H9 (cell line): ENCODE measurements around the gene AGL. TPM values are rescaled to one million over a fixed set of nuclear protein-coding genes. Genes with fewer than 3 reads are reported as not detected.
A peak's percentile ranks its signal among the peaks of the same experiment; 100 is the strongest.

Source experiments
- DNase-seq: peaks from one replicate; pipeline ENCODE4 v3.0.0-alpha.2; 2017
- H2AFZ ChIP-seq: one replicate; pipeline ENCODE4 v1.6.1; 2013; ENCODE audit warnings: mild to moderate bottlenecking, low read length, control low read depth, moderate library complexity
- H2AK5ac ChIP-seq: 2 replicates; pipeline ENCODE4 v1.6.1; 2013; ENCODE audit warnings: low read length, control low read depth, mixed read lengths; ENCODE audit not compliant: insufficient read length
- H2BK120ac ChIP-seq: one replicate; pipeline ENCODE4 v1.6.1; 2013; ENCODE audit warnings: low read depth, mild to moderate bottlenecking, low read length, control low read depth, inconsistent platforms; ENCODE audit not compliant: poor library complexity, severe bottlenecking
- H2BK12ac ChIP-seq: 2 replicates; pipeline ENCODE4 v1.6.1; 2013; ENCODE audit warnings: low read length, control low read depth, mixed read lengths, low read depth; ENCODE audit not compliant: insufficient read length
- H2BK15ac ChIP-seq: 2 replicates; pipeline ENCODE4 v1.6.1; 2013; ENCODE audit warnings: low read depth, low read length, control low read depth
- H2BK20ac ChIP-seq: one replicate; pipeline ENCODE4 v1.6.1; 2013; ENCODE audit warnings: low read depth, mild to moderate bottlenecking, low read length, control low read depth, inconsistent platforms; ENCODE audit not compliant: poor library complexity, severe bottlenecking
- H2BK5ac ChIP-seq: 2 replicates; pipeline ENCODE4 v1.6.1; 2013; ENCODE audit warnings: low read length, control low read depth, mixed read lengths; ENCODE audit not compliant: insufficient read length
- H3K14ac ChIP-seq: 2 replicates; pipeline ENCODE4 v1.6.1; 2013; ENCODE audit warnings: low read length, control low read depth; ENCODE audit not compliant: insufficient read depth
- H3K18ac ChIP-seq: 2 replicates; pipeline ENCODE4 v1.6.1; 2013; ENCODE audit warnings: low read depth, mild to moderate bottlenecking, mixed read lengths, low read length, control low read depth; ENCODE audit not compliant: insufficient read length
- H3K23ac ChIP-seq: 2 replicates; pipeline ENCODE4 v1.6.1; 2013; ENCODE audit warnings: low read length, control low read depth, mixed read lengths, low read depth; ENCODE audit not compliant: insufficient read length
- H3K23me2 ChIP-seq: 2 replicates; pipeline ENCODE4 v1.6.1; 2013; ENCODE audit warnings: low read depth, mild to moderate bottlenecking, mixed read lengths, low read length, control low read depth; ENCODE audit not compliant: insufficient read length, poor library complexity, severe bottlenecking
- H3K27ac ChIP-seq: 2 replicates; pipeline ENCODE4 v1.5.1; 2013; ENCODE audit warnings: low read length, control low read depth, mixed read lengths, low read depth; ENCODE audit not compliant: insufficient read length
- H3K27me3 ChIP-seq: 2 replicates; pipeline ENCODE4 v1.6.1; 2013; ENCODE audit warnings: low read length, control low read depth, inconsistent platforms; ENCODE audit not compliant: insufficient read depth
- H3K4ac ChIP-seq: 2 replicates; pipeline ENCODE4 v1.6.1; 2013; ENCODE audit warnings: low read depth, mild to moderate bottlenecking, control low read depth, inconsistent platforms, low read length, moderate library complexity
- H3K4me1 ChIP-seq: 2 replicates; pipeline ENCODE4 v1.6.1; 2013; ENCODE audit warnings: low read length, control low read depth, inconsistent platforms; ENCODE audit not compliant: insufficient read depth
- H3K4me2 ChIP-seq: 2 replicates; pipeline ENCODE4 v1.6.1; 2013; ENCODE audit warnings: low read length, control low read depth, mixed read lengths; ENCODE audit not compliant: insufficient read length, insufficient read depth
- H3K56ac ChIP-seq: 2 replicates; pipeline ENCODE4 v1.6.1; 2013; ENCODE audit warnings: low read depth, mild to moderate bottlenecking, mixed read lengths, low read length, control low read depth; ENCODE audit not compliant: insufficient read length
- H3K79me1 ChIP-seq: 2 replicates; pipeline ENCODE4 v1.6.1; 2013; ENCODE audit warnings: low read depth, mild to moderate bottlenecking, moderate library complexity, low read length, control low read depth, inconsistent platforms; ENCODE audit not compliant: insufficient read depth, poor library complexity, severe bottlenecking
- H3K79me2 ChIP-seq: 2 replicates; pipeline ENCODE4 v1.6.1; 2013; ENCODE audit warnings: low read length, control low read depth, inconsistent platforms; ENCODE audit not compliant: insufficient read depth
- H3K9ac ChIP-seq: 2 replicates; pipeline ENCODE4 v1.6.1; 2013; ENCODE audit warnings: low read length, control low read depth, mixed read lengths; ENCODE audit not compliant: insufficient read length; ENCODE audit errors: extremely low read depth
- H3K9me3 ChIP-seq: one replicate; pipeline ENCODE4 v1.6.1; 2013; ENCODE audit warnings: low read depth, low read length, inconsistent platforms; ENCODE audit not compliant: control insufficient read depth
- H3T11ph ChIP-seq: one replicate; pipeline ENCODE4 v1.6.1; 2013; ENCODE audit warnings: mild to moderate bottlenecking, low read length, control low read depth, inconsistent platforms
- H4K20me1 ChIP-seq: one replicate; pipeline ENCODE4 v1.6.1; 2013; ENCODE audit not compliant: control insufficient read depth, insufficient read length, insufficient read depth
- H4K5ac ChIP-seq: 2 replicates; pipeline ENCODE4 v1.6.1; 2013; ENCODE audit warnings: low read depth, mild to moderate bottlenecking, mixed read lengths, low read length, control low read depth; ENCODE audit not compliant: insufficient read length
- H4K8ac ChIP-seq: replicated peaks from 2 replicates; pipeline ENCODE4 v1.6.1; 2013; ENCODE audit warnings: low read length, control low read depth, mixed read lengths, low read depth; ENCODE audit not compliant: insufficient read length
- H4K91ac ChIP-seq: 2 replicates; pipeline ENCODE4 v1.6.1; 2013; ENCODE audit warnings: low read depth, mild to moderate bottlenecking, moderate library complexity, mixed read lengths, low read length, control low read depth; ENCODE audit not compliant: insufficient read length
- H3K27ac Mint-ChIP-seq, 3 experiments: 2 replicates in 2 of 3; 3 replicates in 1 of 3; pipeline ENCODE4 v1.8.0; 2020 to 2021; ENCODE audit warnings: mixed read lengths in 3 of 3, mild to moderate bottlenecking in 1 of 3, moderate library complexity in 1 of 3
- H3K27me3 Mint-ChIP-seq: 2 replicates; pipeline ENCODE4 v1.8.0; 2021; ENCODE audit warnings: low read depth, mild to moderate bottlenecking, moderate library complexity, mixed read lengths
- H3K36me3 Mint-ChIP-seq, 3 experiments: 2 replicates in 2 of 3; 3 replicates in 1 of 3; pipeline ENCODE4 v1.8.0; 2020 to 2021; ENCODE audit warnings: low read depth in 3 of 3, mixed read lengths in 3 of 3; ENCODE audit not compliant: insufficient read depth in 1 of 3
- H3K4me1 Mint-ChIP-seq, 2 experiments: 2 replicates each; pipeline ENCODE4 v1.8.0; 2020; ENCODE audit warnings: mixed read lengths in 2 of 2
- H3K4me3 Mint-ChIP-seq, 2 experiments: 2 replicates in 1 of 2; 3 replicates in 1 of 2; pipeline ENCODE4 v1.8.0; 2020 to 2021; ENCODE audit warnings: mild to moderate bottlenecking in 2 of 2, mixed read lengths in 2 of 2, moderate library complexity in 1 of 2
- H3K9me3 Mint-ChIP-seq, 2 experiments: 2 replicates in 1 of 2; 3 replicates in 1 of 2; pipeline ENCODE4 v1.8.0; 2020; ENCODE audit warnings: mild to moderate bottlenecking in 2 of 2, mixed read lengths in 2 of 2, moderate library complexity in 1 of 2
- CTCF ChIP-seq: fragments of 200-600 bp; sonication (generic); conservative IDR thresholded peaks from 3 replicates; pipeline ENCODE4 v1.8.0; 2021; ENCODE audit warnings: antibody characterized with exemption, mild to moderate bottlenecking
- WGBS: extraction: QIAGEN DNeasy Blood & Tissue Kit; methylation state at CpG from one replicate; pipeline ENCODE4 v1.1.7; 2013; ENCODE audit warnings: missing lambda C conversion rate, low lambda C conversion rate, mixed read lengths; ENCODE audit not compliant: insufficient read length; ENCODE audit errors: extremely low coverage; 5-methylcytosine and 5-hydroxymethylcytosine counted together
- total RNA-seq: library from RNA; stranded (reverse); gene quantifications from 2 replicates; pipeline ENCODE4 v1.2.1, GENCODE V29; 2021

The AGL gene
- total RNA-seq, 1 experiment from 2014 or later, result 24.0 TPM

GRCh38 chr1:99969260-99969728, 119.1 kb downstream of the AGL start:
- Mint-ChIP-seq H3K9me3 (peaks cover 0 to 3% of the 10 kb centered on the region in 2 experiments; a peak in 2 of 5 replicates), H3K36me3 (no peaks in the 10 kb centered on the region), H3K27me3 (no peaks in the 10 kb centered on the region), H3K27ac (peak overlapping the region in 2 of 3 experiments; percentile 57 to 58; a peak in 1 of 7 replicates), H3K4me1 (peaks cover 12 to 17% of the 10 kb centered on the region in 2 experiments), H3K4me3 (peak overlapping the region; percentile 100)
- H3T11ph ChIP-seq, result no peak overlapping the region
- no peak overlapping the region for H2BK12ac ChIP-seq
- H3K14ac ChIP-seq, result peak overlapping the region; percentile 66; the same call in 1 of the 2 replicates
- no peak for DNase-seq
- H3K79me2 ChIP-seq, result no peaks in the 10 kb centered on the region; the same call in 1 of the 2 replicates
- H3K4ac ChIP-seq, result no peak overlapping the region
- H4K20me1 ChIP-seq, result no peaks in the 10 kb centered on the region
- H2AFZ ChIP-seq, result peak overlapping the region; percentile 17
- no peaks in the 10 kb centered on the region for H3K79me1 ChIP-seq
- H2BK20ac ChIP-seq, result no peak overlapping the region
- H3K4me2 ChIP-seq, result peak overlapping the region; percentile 76
- H4K5ac ChIP-seq, result no peak overlapping the region
- H3K9me3 ChIP-seq, result no peaks in the 10 kb centered on the region
- no peak for TF ChIP-seq CTCF
- H2BK120ac ChIP-seq, result no peak overlapping the region
- peaks cover 7% of the 10 kb centered on the region for H3K23me2 ChIP-seq
- no peak overlapping the region for H4K91ac ChIP-seq
- H3K18ac ChIP-seq, result peak overlapping the region; percentile 3
- WGBS, result no CpG with 5 or more reads among the region's 6 CpGs
- no peak overlapping the region for H4K8ac ChIP-seq
- no peak overlapping the region for H3K27ac ChIP-seq
- H2AK5ac ChIP-seq, result no peak overlapping the region
- H3K23ac ChIP-seq, result no peak overlapping the region
- no peaks in the 10 kb centered on the region for H3K27me3 ChIP-seq
- no peak overlapping the region for H3K56ac ChIP-seq
- no peak overlapping the region for H2BK5ac ChIP-seq
- peaks cover 2% of the 10 kb centered on the region; the same call in 1 of the 2 replicates for H3K4me1 ChIP-seq
- H3K9ac ChIP-seq, result peak overlapping the region; percentile 62
- no peak overlapping the region for H2BK15ac ChIP-seq
